HCT116 (cell line): Measurements from ENCODE around the gene PI4K2A. TPM values are rescaled to one million over a fixed set of nuclear protein-coding genes. Genes with fewer than 3 reads are reported as not detected.
"Not testable (repeated sequence)": the region's sequence is repeated elsewhere in the genome, so short reads cannot be mapped to it uniquely, and the experiment has no call there.

ENCODE experiments used
- ATAC-seq: fragments of 200-7000 bp; cut with Tn5 transposase; 2 replicates; pipeline ENCODE4 v1.9.1; 2020; ENCODE audit warnings: mild to moderate bottlenecking, moderate library complexity
- BruUV-seq: library from RNA; stranded (reverse); fragments of 400-500 nt; replicated peaks from 2 replicates; lab custom pipeline; 2021; lab: Mats Ljungman, UMichigan
- CTCF ChIA-PET: fragments of 300-600 bp; sonication (Branson Sonifier 250); formaldehyde crosslinking; loops from one replicate; lab custom pipeline; 2021; ENCODE audit warnings: antibody characterized with exemption; lab: Charles Lee
- POLR2A ChIA-PET: fragments of 300-600, 350-600 bp; sonication (Branson Sonifier 250); formaldehyde crosslinking; loops from one replicate; lab custom pipeline; 2021; ENCODE audit warnings: antibody characterized with exemption; lab: Charles Lee
- RAD21 ChIA-PET, 2 experiments: fragments of 300-600 bp; sonication (Branson Sonifier 250); formaldehyde crosslinking; loops; one replicate each; lab custom pipeline; 2023; ENCODE audit warnings: low total read pairs in 2 of 2; ENCODE audit not compliant: uncharacterized antibody in 2 of 2, unreplicated experiment in 2 of 2, low non-redundant PET in 1 of 2; lab: Charles Lee
- DNase-seq: peaks from one replicate; pipeline ENCODE4 v3.0.0-alpha.2; 2010; ENCODE audit warnings: low read depth, low spot score
- H2AFZ ChIP-seq: fragments of 200-600 bp; shearing (Covaris generic), sonication (generic); 2 replicates; pipeline ENCODE4 v1.6.1; 2017; ENCODE audit warnings: low read depth, mixed run types, mixed read lengths, antibody characterized with exemption, low read length; ENCODE audit not compliant: poor library complexity, severe bottlenecking
- H3K27ac ChIP-seq: 2 replicates; pipeline ENCODE4 v1.5.1; 2012; ENCODE audit warnings: low read depth, low read length
- H3K27me3 ChIP-seq: fragments of 200-600 bp; sonication (generic); 2 replicates; pipeline ENCODE4 v1.6.1; 2016; ENCODE audit warnings: mixed run types, low read length, mixed read lengths; ENCODE audit not compliant: insufficient read depth
- H3K36me3 ChIP-seq, 2 experiments: fragments of 200-500 bp in 1 of 2; fragments of 200-600 bp in 1 of 2; sonication (Bioruptor generic) in 1 of 2; sonication (generic) in 1 of 2; 2 replicates each; pipeline versions ENCODE4 v1.5.1 to v1.6.1; 2014 to 2016; ENCODE audit warnings: low read length in 2 of 2, inconsistent platforms in 1 of 2, mixed read lengths in 1 of 2, mixed run types in 1 of 2; ENCODE audit not compliant: insufficient read depth in 2 of 2, control insufficient read depth in 1 of 2
- H3K4me1 ChIP-seq, 2 experiments: fragments of 200-600 bp in 1 of 2; sonication (generic) in 1 of 2; 2 replicates each; pipeline versions ENCODE4 v1.5.1 to v1.6.1; 2012 to 2017; ENCODE audit warnings: low read length in 2 of 2, inconsistent platforms in 1 of 2, mild to moderate bottlenecking in 1 of 2, mixed read lengths in 1 of 2, mixed run types in 1 of 2, moderate library complexity in 1 of 2; ENCODE audit not compliant: insufficient read depth in 2 of 2, control insufficient read depth in 1 of 2
- H3K4me2 ChIP-seq: fragments of 200-600 bp; sonication (generic); 2 replicates; pipeline ENCODE4 v1.6.1; 2017; ENCODE audit warnings: mixed run types, low read length, mixed read lengths
- H3K4me3 ChIP-seq, 2 experiments: fragments of 200-600 bp in 1 of 2; sonication (generic) in 1 of 2; replicated peaks in 1 of 2; 2 replicates each; pipeline ENCODE4 v1.5.1; 2011 to 2016; ENCODE audit warnings: low read length in 2 of 2, control low read depth in 1 of 2, low read depth in 1 of 2, mild to moderate bottlenecking in 1 of 2, mixed read lengths in 1 of 2, mixed run types in 1 of 2
- H3K79me2 ChIP-seq: fragments of 200-600 bp; sonication (generic); 2 replicates; pipeline ENCODE4 v1.6.1; 2017; ENCODE audit warnings: mild to moderate bottlenecking, mixed run types, low read length, moderate library complexity, mixed read lengths; ENCODE audit not compliant: insufficient read depth
- H3K9ac ChIP-seq: fragments of 200-600 bp; sonication (generic); 2 replicates; pipeline ENCODE4 v1.6.1; 2016; ENCODE audit warnings: low read length, mixed read lengths
- H3K9me2 ChIP-seq: fragments of 200-600 bp; sonication (generic), shearing (Covaris generic); 2 replicates; pipeline ENCODE4 v1.6.1; 2017; ENCODE audit warnings: mixed run types, mild to moderate bottlenecking, moderate library complexity; ENCODE audit not compliant: insufficient read depth
- H3K9me3 ChIP-seq, 2 experiments: fragments of 200-500 bp in 1 of 2; fragments of 200-600 bp in 1 of 2; sonication (Bioruptor generic) in 1 of 2; sonication (generic) in 1 of 2; 2 replicates each; pipeline ENCODE4 v1.6.1; 2014 to 2017; ENCODE audit warnings: low read length in 2 of 2, mixed read lengths in 2 of 2, inconsistent platforms in 1 of 2, low read depth in 1 of 2, mild to moderate bottlenecking in 1 of 2, mixed run types in 1 of 2, moderate library complexity in 1 of 2; ENCODE audit not compliant: control insufficient read depth in 1 of 2, insufficient read depth in 1 of 2
- H4K20me1 ChIP-seq: fragments of 200-600 bp; sonication (generic), shearing (Covaris generic); 2 replicates; pipeline ENCODE4 v1.6.1; 2017; ENCODE audit warnings: mixed run types, mild to moderate bottlenecking, moderate library complexity; ENCODE audit not compliant: insufficient read depth
- CBX3 ChIP-seq: IDR thresholded peaks from 2 replicates; pipeline ENCODE4 v1.6.1; 2012; ENCODE audit warnings: low read depth
- CEBPB ChIP-seq: IDR thresholded peaks from 2 replicates; pipeline ENCODE4 v1.6.1; 2012; ENCODE audit warnings: low read depth
- ELF1 ChIP-seq: IDR thresholded peaks from 2 replicates; pipeline ENCODE4 v1.6.1; 2012; ENCODE audit warnings: low read depth, borderline replicate concordance
- EZH2phosphoT487 ChIP-seq: fragments of 200-600 bp; IDR thresholded peaks from 2 replicates; pipeline ENCODE4 v1.6.1; 2018; ENCODE audit warnings: antibody characterized with exemption, borderline replicate concordance
- FOSL1 ChIP-seq: IDR thresholded peaks from 2 replicates; pipeline ENCODE4 v1.6.1; 2012; ENCODE audit warnings: low read depth
- MAX ChIP-seq: IDR thresholded peaks from 2 replicates; pipeline ENCODE4 v1.6.1; 2012
- SIN3A ChIP-seq: IDR thresholded peaks from 2 replicates; pipeline ENCODE4 v1.6.1; 2012; ENCODE audit warnings: low read depth
- TCF7L2 ChIP-seq: IDR thresholded peaks from 2 replicates; pipeline ENCODE4 v1.7.0; 2011; ENCODE audit warnings: borderline replicate concordance, inconsistent platforms; ENCODE audit not compliant: insufficient read depth, insufficient read length; ENCODE audit errors: extremely low read depth
- intact Hi-C: fragments of 100-400 bp; cut with micrococcal nuclease; formaldehyde crosslinking; loops from 2 replicates; pipeline ENCODE4 v1.10.0; 2022
- total RNA-seq: library from RNA; stranded (reverse); gene quantifications from one replicate; pipeline ENCODE4 v1.2.1, GENCODE V29; 2021; ENCODE audit not compliant: unreplicated experiment
- TF ChIP-seq, protein P1 (sequence below): IDR thresholded peaks from 2 replicates; pipeline ENCODE4 v1.6.1; 2012

PI4K2A gene
- total RNA-seq, 1 experiment from 2014 or later = 20.0 TPM

DNA sequence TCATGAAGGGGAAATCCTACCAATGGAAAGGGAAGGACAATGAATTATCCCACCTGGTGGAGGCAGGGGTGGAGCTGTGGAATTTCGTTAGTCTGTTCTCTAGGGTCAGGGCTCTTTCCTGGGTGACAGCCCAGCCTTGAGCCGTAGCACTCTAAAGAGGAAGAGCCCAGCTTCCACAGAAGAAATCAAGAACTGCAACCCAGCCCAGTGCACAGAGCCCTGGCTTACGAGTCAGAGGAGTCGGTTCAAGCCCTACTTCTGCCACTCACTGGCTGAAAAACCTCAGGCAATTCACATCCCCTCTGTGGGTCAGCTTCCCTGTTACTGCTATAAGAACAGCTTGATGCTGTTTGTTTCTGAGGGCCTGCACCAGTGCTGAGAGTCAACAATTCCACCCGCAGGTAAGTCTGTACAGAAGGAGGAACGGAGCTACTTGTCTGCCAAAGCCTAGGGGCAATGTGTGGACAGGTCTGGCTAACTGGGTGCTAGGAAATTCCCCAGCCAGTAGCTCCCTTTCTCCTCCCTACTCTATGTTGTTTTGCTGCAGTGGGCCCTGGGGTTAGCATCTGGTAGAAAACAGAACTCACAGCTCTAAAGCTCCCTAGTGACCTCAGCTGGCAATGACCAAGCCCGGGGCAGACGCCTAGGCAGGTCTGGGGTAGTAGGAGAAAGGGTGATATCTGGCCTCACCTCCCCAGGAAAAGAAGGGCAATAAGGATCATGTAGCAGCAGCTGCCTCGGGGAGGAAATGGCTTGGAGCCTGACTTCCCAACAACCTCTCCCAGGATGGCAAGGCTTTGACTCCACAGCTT is 43.3 kb downstream of the PI4K2A start:
- Histone ChIP-seq H3K9me2 (no peaks in the 10 kb centered on the region), H2AFZ (no peak overlapping the region), H3K4me2 (peak overlapping the region; percentile 97), H3K9me3 (no peaks in the 10 kb centered on the region), H3K4me3 (no peak overlapping the region), H3K36me3 (no peaks in the 10 kb centered on the region), H3K27me3 (no peaks in the 10 kb centered on the region), H4K20me1 (no peaks in the 10 kb centered on the region), H3K9ac (peak overlapping the region; percentile 5; the same call in 1 of the 2 replicates), H3K27ac (peak overlapping the region; percentile 1; the same call in 1 of the 2 replicates), H3K4me1 (peaks cover 43 to 50% of the 10 kb centered on the region in 2 experiments), H3K79me2 (peaks cover 57% of the 10 kb centered on the region)
- ChIA-PET RAD21 (no interaction called here), POLR2A (interaction anchor here (1.0 to 1.4 kb wide), 3 partner anchors 12 to 53 kb away, joined by 3 read pairs; partner anchors contain the start of gene ZFYVE27), CTCF (interaction anchor here (0.8 to 2.1 kb wide), 5 partner anchors 18 to 112 kb away, joined by 3 to 5 read pairs (median 4); partner anchors contain the start of gene ANKRD2)
- DNase-seq (no peak), ATAC-seq (no peak)
- intact Hi-C loops = no loop called here
- BruUV-seq = no TSS peak
- TF ChIP-seq CEBPB = no peak
- no peak for TF ChIP-seq FOSL1
- no peak for TF ChIP-seq TCF7L2
- no peak for TF ChIP-seq ELF1
- TF ChIP-seq, protein P1, sequence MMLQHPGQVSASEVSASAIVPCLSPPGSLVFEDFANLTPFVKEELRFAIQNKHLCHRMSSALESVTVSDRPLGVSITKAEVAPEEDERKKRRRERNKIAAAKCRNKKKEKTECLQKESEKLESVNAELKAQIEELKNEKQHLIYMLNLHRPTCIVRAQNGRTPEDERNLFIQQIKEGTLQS = no peak
- TF ChIP-seq EZH2phosphoT487 = no peak
- TF ChIP-seq SIN3A = no peak
- TF ChIP-seq MAX = no peak
- TF ChIP-seq CBX3 = no peak

DNA sequence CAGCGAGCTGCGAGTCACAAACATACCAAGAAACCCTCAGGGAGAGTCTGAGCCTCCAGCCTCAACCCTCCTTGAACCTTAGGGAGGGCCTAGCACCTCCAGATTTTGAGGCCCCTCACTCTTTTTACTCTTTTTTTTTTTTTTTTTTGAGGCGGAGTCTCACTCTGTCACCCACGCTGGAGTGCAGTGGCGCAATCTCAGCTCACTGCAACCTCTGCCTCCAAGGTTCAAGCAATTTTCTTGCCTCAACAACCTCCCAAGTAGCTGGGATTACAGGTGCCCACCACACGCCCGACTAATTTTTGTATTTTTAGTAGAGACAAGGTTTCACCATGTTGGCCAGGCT is 43.9 kb downstream of the PI4K2A start:
- peak overlapping the region; percentile 97 for H3K4me2 ChIP-seq
- H3K27me3 ChIP-seq, H3K4me3 ChIP-seq, BruUV-seq, DNase-seq, ATAC-seq, H3K36me3 ChIP-seq, H3K9me2 ChIP-seq, H3K9me3 ChIP-seq, H4K20me1 ChIP-seq, intact Hi-C loops, RAD21 ChIA-PET, H2AFZ ChIP-seq: not testable (repeated sequence)
- peaks cover 44 to 56% of the 10 kb centered on the region in 2 experiments for H3K4me1 ChIP-seq
- H3K9ac ChIP-seq = 0 out of 2 replicates have a peak overlapping the region, but pooled peaks have one; percentile 5
- CTCF ChIA-PET = interaction anchor here (0.8 to 2.1 kb wide), 5 partner anchors 17 to 112 kb away, joined by 3 to 5 read pairs (median 4); partner anchors contain the start of gene ANKRD2
- H3K79me2 ChIP-seq = peaks cover 57% of the 10 kb centered on the region
- H3K27ac ChIP-seq = peak overlapping the region; percentile 1; the same call in 1 of the 2 replicates
- POLR2A ChIA-PET = interaction anchor here (1.4 kb wide), 1 partner anchor 53 kb away, joined by 3 read pairs; the partner anchor contains the start of gene ZFYVE27
